Measurements from ENCODE around the gene HADH. TPM values are rescaled to one million over a fixed set of nuclear protein-coding genes. Genes with fewer than 3 reads are reported as not detected.
"Not testable (repeated sequence)": the region's sequence is repeated elsewhere in the genome, so short reads cannot be mapped to it uniquely, and the experiment has no call there.

Gene HADH
- 113 TPM for polyA plus RNA-seq (ENCODE audit: insufficient read length)

- peak; percentile 96 for DNase-seq
Measured at GRCh38 chr4:107989537-107990386, at the start of gene HADH. TSS of gene HADH (plus strand) at chr4:107989889. CDS start at chr4:107989933, 44 bp downstream.

- DNase-seq, result no peak
Measured at GRCh38 chr4:107945809-107946208, 43.9 kb upstream of the HADH start.

GRCh38 chr4:107950746-107951540 lies 38.7 kb upstream of the HADH start:
- no peak for DNase-seq

GRCh38 chr4:107951551-107951950 lies 38.1 kb upstream of the HADH start:
- no peak for DNase-seq

GRCh38 chr4:107956011-107956410 lies 33.7 kb upstream of the HADH start:
- no peak for DNase-seq

- no peak for DNase-seq
Measured at GRCh38 chr4:107966903-107967302, 22.8 kb upstream of the HADH start.

GRCh38 chr4:107967519-107967918 lies 22.2 kb upstream of the HADH start:
- DNase-seq, result not testable (repeated sequence)

- not testable (repeated sequence) for DNase-seq
Measured at GRCh38 chr4:107967921-107968320, 21.8 kb upstream of the HADH start.

GRCh38 chr4:107970063-107970798 lies 19.5 kb upstream of the HADH start:
- no peak for DNase-seq

GRCh38 chr4:107972605-107973004 lies 17.1 kb upstream of the HADH start:
- no peak for DNase-seq

GRCh38 chr4:107974523-107974922 lies 15.2 kb upstream of the HADH start:
- no peak for DNase-seq

- DNase-seq, result no peak
Measured at GRCh38 chr4:107977482-107977881, 12.2 kb upstream of the HADH start.

GRCh38 chr4:107977966-107978705 lies 11.6 kb upstream of the HADH start:
- no peak for DNase-seq

- DNase-seq, result no peak
Measured at GRCh38 chr4:107978716-107979451, 10.8 kb upstream of the HADH start.

GRCh38 chr4:107987916-107988762 lies 1.6 kb upstream of the HADH start:
- DNase-seq, result no peak

GRCh38 chr4:107988763-107989035 lies 990 bp upstream of the HADH start:
- no peak for DNase-seq

GRCh38 chr4:107989162-107989536 lies 540 bp upstream of the HADH start:
- no peak for DNase-seq

GRCh38 chr4:107991945-107992630 lies 2.4 kb downstream of the HADH start:
- DNase-seq, result no peak

GRCh38 chr4:107993969-107994368 lies 4.3 kb downstream of the HADH start:
- no peak for DNase-seq

GRCh38 chr4:107994894-107995293 lies 5.2 kb downstream of the HADH start:
- DNase-seq, result no peak
